ENCODE measurements around the gene WSB2.
"Not testable (repeated sequence)": the region's sequence is repeated elsewhere in the genome, so short reads cannot be mapped to it uniquely, and the experiment has no call there.

The WSB2 gene

GRCh38 chr12:118044075-118044474 lies 16.9 kb downstream of the WSB2 start:
- no peak for DNase-seq
- in situ Hi-C loops (cut with HindIII; ENCODE audit: low pct_ligation_motif_present, low pct_unique_long_range_greater_than_20kb, low sequenced_read_pairs), result loop anchor here (25.0 kb wide), 1 partner anchor 182 kb away; no protein-coding TSS in a partner anchor

DNA sequence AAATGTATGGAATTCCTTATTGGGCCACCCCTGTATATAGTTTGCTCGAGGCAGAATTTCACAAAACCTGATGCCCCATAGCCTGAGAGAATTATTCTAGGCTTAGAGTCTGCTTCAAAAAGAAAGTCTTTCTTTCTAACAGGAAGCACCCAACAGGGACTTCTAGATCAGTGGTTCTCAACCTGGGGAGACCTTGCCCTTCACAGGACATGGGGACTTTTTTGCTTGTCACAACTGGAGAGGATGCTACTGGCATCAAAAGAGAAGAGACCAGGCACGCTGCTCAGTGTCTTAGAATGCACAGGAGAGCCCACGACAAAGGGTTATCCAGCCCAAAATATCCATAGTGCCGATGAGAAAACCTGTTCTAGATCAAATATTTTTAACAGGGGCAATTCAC lies 18.9 kb downstream of the WSB2 start:
- no peak for DNase-seq
- in situ Hi-C loops (cut with HindIII; ENCODE audit: low pct_ligation_motif_present, low pct_unique_long_range_greater_than_20kb, low sequenced_read_pairs), result loop anchor here (25.0 kb wide), 1 partner anchor 180 kb away; no protein-coding TSS in a partner anchor

GRCh38 chr12:118038137-118038536 lies 22.8 kb downstream of the WSB2 start:
- no peak for DNase-seq
- in situ Hi-C loops (cut with HindIII; ENCODE audit: low pct_ligation_motif_present, low pct_unique_long_range_greater_than_20kb, low sequenced_read_pairs), result loop anchor here (25.0 kb wide), 1 partner anchor 176 kb away; no protein-coding TSS in a partner anchor

DNA sequence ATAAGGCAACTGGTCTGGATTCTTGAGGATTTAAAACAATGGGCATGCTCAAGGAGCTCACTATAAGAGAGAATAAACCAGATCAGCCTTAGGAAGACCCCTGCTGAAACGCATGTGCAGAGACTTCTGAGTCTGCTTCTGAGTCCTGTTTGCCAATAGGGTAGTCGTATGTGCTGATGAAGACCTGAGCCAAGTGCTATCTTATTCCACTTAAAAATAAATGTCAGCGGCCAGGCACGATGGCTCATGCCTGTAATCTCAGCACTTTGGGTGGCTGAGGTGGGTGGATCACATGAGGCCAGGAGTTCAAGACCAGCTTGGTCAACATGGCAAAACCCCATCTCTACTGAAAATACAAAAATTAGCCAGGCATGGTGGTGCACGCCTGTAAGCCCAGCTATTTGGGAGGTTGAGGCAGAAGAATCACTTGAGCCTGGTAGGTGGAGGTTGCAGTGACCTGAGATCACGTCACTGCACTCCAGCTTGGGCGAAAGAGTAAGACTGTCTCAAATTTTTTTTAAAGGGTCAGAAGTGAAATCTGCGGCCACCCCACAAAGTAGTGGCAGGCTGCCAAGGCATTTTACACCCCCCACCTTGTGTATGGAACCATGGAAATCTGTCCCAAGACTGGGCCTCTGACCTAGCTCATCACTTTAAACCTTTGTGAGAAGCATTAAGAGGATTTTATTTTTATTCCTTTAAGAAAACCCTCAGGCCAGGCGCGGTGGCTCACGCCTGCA lies 24.1 kb downstream of the WSB2 start:
- DNase-seq, result no peak
- in situ Hi-C loops (cut with HindIII; ENCODE audit: low pct_ligation_motif_present, low pct_unique_long_range_greater_than_20kb, low sequenced_read_pairs), result loop anchor here (25.0 kb wide), 1 partner anchor 175 kb away; no protein-coding TSS in a partner anchor

- in situ Hi-C loops (cut with HindIII; ENCODE audit: low pct_ligation_motif_present, low pct_unique_long_range_greater_than_20kb, low sequenced_read_pairs), result loop anchor here (25.0 kb wide), 1 partner anchor 173 kb away; no protein-coding TSS in a partner anchor
- peak; percentile 77 for DNase-seq
Observed at GRCh38 chr12:118035190-118036041, 25.6 kb downstream of the WSB2 start.

- in situ Hi-C loops (cut with HindIII; ENCODE audit: low pct_ligation_motif_present, low pct_unique_long_range_greater_than_20kb, low sequenced_read_pairs), result loop anchor here (25.0 kb wide), 1 partner anchor 172 kb away; no protein-coding TSS in a partner anchor
- DNase-seq, result peak; percentile 83
Observed at GRCh38 chr12:118034429-118035189, 26.4 kb downstream of the WSB2 start.

- in situ Hi-C loops (cut with HindIII; ENCODE audit: low pct_ligation_motif_present, low pct_unique_long_range_greater_than_20kb, low sequenced_read_pairs), result loop anchor here (25.0 kb wide), 1 partner anchor 172 kb away; no protein-coding TSS in a partner anchor
- no peak for DNase-seq
Observed at GRCh38 chr12:118033902-118034301, 27.1 kb downstream of the WSB2 start.

DNA sequence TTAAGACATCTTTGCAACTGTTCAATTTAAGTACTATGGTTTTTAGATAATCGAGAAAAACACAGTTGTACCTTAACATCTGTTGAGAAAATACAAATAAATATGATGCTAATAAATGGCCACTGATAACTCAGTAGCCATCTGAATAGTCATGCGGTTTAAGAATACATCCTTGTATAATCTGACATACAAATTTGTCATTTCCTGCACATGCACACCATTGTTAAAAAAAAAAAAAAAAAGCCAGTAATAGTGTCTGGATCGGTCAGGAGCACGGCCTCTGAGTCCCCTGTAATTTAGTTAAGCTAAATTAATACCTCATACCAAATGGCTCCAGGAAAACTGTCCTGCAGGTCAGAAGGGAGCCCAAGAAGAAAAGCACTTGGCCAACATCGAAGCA lies 27.7 kb downstream of the WSB2 start:
- in situ Hi-C loops (cut with HindIII; ENCODE audit: low pct_ligation_motif_present, low pct_unique_long_range_greater_than_20kb, low sequenced_read_pairs), result loop anchor here (25.0 kb wide), 1 partner anchor 171 kb away; no protein-coding TSS in a partner anchor

GRCh38 chr12:118032188-118032587 lies 28.8 kb downstream of the WSB2 start:
- in situ Hi-C loops (cut with HindIII; ENCODE audit: low pct_ligation_motif_present, low pct_unique_long_range_greater_than_20kb, low sequenced_read_pairs), result loop anchor here (25.0 kb wide), 1 partner anchor 170 kb away; no protein-coding TSS in a partner anchor

More for the DNA sequence above, 27.7 kb downstream of the WSB2 start:
- no peak for DNase-seq

GRCh38 chr12:118029166-118029565 lies 31.8 kb downstream of the WSB2 start:
- DNase-seq, result no peak
- in situ Hi-C loops (cut with HindIII; ENCODE audit: low pct_ligation_motif_present, low pct_unique_long_range_greater_than_20kb, low sequenced_read_pairs), result loop anchor here (25.0 kb wide), 1 partner anchor 167 kb away; no protein-coding TSS in a partner anchor

More at GRCh38 chr12:118032188-118032587, 28.8 kb downstream of the WSB2 start:
- no peak for DNase-seq

DNA sequence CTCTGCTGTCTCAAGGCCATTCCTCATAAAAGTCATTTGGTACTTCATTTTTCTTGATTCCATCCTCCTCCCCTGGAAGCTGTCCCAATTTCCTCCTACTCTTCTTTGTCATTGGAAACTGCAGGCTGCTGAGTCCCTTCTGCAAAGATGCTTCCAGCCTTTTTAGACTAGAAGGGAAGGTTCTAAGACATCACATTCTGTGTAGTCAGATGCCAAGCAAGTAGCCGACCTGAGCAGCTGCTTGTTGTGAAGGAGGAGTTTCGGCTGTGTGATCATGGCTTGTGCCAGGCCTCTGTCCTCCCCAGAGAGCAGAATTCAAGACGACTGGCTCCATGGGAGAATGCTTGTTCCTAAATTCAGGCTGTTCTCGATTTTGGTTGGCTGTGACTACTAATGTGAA lies 35.8 kb downstream of the WSB2 start:
- no peak for DNase-seq
- in situ Hi-C loops (cut with HindIII; ENCODE audit: low pct_ligation_motif_present, low pct_unique_long_range_greater_than_20kb, low sequenced_read_pairs), result loop anchor here (25.0 kb wide), 1 partner anchor 163 kb away; no protein-coding TSS in a partner anchor

- in situ Hi-C loops (cut with HindIII; ENCODE audit: low pct_ligation_motif_present, low pct_unique_long_range_greater_than_20kb, low sequenced_read_pairs), result no loop called here
- no peak for DNase-seq
Observed at GRCh38 chr12:118023301-118023860, 37.6 kb downstream of the WSB2 start.

DNA sequence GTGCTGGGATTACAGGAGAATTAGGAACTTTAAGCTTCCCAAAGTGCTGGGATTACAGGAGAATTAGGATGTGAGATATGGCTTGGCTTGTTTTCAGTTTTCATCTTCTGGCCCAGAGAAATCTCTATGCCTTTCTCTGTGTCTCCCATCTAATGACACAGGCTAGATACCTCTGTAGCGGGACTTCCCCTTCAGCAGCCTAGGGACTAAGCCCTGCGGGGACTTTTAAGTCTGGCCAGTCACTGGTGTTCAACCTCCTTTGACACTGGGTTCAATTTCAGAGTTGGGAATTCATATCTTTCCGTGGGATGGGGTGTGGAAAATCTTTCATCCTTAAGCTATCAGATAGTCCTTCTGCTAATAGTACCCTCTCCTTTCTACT lies 38.3 kb downstream of the WSB2 start:
- in situ Hi-C loops (cut with HindIII; ENCODE audit: low pct_ligation_motif_present, low pct_unique_long_range_greater_than_20kb, low sequenced_read_pairs), result no loop called here
- no peak for DNase-seq

DNA sequence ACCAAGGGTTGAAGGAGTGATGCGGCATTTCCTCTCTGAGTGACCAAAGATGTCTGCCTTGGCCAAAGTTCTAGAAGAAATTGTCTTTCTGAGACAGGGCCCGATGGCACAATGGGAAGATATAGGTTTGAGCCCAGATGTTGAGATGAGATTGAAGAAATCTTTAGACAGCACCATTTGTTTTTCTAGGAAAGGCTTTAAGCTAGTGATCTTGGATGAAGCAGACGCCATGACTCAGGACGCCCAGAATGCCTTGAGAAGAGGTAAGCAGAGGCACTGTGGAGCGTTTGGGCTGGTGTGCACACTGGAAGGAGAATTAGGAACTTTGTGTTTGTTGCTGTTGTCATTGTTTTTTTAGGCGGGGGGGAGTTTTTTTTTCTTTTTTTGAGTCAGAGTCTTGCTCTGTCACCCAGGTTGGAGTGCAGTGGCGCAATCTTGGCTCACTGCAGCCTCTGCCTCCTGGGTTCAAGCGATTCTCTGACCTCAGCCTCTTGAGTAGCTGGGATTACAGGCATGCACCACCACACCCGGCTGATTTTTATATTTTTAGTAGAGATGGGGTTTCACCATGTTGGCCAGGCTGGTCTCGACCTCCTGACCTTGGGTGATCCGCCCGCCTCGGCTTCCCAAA lies 38.8 kb downstream of the WSB2 start:
- in situ Hi-C loops (cut with HindIII; ENCODE audit: low pct_ligation_motif_present, low pct_unique_long_range_greater_than_20kb, low sequenced_read_pairs); DNase-seq: not testable (repeated sequence)

DNA sequence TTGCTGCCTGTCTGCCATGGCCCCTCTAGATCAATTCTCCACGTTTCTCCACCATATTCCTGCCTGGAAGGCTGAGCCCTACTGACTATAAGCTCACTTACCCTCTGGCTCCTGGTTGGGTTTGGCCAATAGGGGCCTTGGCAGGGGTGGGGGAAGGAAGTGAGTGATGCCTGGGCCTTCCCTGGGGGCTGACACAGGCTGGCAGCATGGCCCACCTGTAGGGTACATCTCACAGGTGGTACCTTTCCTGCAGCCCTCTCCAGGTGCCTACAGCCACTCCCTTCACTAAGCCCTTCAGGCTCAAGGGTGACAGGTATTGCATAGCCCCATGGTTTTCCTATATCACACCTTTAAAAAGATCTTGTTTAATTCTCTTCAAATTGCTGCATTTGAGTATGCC lies 40.9 kb downstream of the WSB2 start:
- in situ Hi-C loops (cut with HindIII; ENCODE audit: low pct_ligation_motif_present, low pct_unique_long_range_greater_than_20kb, low sequenced_read_pairs), result no loop called here
- DNase-seq, result no peak

- DNase-seq, result no peak
- in situ Hi-C loops (cut with HindIII; ENCODE audit: low pct_ligation_motif_present, low pct_unique_long_range_greater_than_20kb, low sequenced_read_pairs), result no loop called here
Observed at GRCh38 chr12:118017926-118018325, 43.1 kb downstream of the WSB2 start.

DNA sequence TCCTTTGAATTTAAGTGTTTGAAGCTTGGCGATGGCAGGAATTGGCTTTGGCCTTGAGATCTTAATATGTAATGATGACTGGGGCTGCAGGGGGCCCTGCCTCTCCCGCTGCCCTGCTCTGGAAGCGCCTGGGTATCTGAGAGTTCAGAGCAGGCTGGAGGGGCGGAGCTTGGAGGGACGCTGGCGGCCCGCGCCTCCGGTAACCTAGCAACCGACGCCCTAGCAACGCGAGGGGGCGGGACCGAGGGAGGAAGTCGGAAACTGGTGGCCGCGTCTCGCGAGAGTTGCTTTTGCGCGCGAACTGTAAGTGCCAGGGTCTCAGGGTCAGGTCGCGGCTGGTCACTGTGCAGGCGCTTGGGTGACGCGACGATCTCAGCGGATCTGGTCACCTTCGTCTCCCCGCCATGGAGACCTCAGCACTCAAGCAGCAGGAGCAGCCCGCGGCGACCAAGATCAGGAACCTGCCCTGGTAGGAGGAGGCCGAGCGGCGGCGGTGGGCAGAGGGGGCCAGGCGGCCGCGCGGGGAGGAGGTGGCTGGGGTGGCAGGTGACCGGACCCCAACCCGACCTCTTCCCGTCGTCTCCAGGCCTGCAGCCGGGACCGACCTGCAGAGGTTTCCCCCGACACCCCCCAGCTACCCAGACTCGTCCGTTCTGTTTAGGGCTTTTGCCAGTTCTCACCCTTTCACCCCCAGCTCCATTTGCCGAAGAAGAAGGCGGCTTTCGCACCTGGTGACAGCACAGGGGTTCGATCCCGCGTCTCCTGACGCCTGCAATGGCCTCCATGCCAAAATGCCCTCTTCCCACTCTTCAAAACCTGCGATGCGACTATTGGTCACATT lies 44.3 kb downstream of the WSB2 start, which contains the start of gene RFC5:
Gene RFC5, plus strand, starts transcription at position 280 of the 841 bp plus-strand sequence. Its CDS starts 125 bp downstream, at position 405.
- in situ Hi-C loops (cut with HindIII; ENCODE audit: low pct_ligation_motif_present, low pct_unique_long_range_greater_than_20kb, low sequenced_read_pairs), result no loop called here
- peak; percentile 100 for DNase-seq

All from ACHN (cell line).